ENCODE data around the gene RHOT1.
"Not testable (repeated sequence)": the region's sequence is repeated elsewhere in the genome, so short reads cannot be mapped to it uniquely, and the experiment has no call there.

Gene RHOT1

DNA sequence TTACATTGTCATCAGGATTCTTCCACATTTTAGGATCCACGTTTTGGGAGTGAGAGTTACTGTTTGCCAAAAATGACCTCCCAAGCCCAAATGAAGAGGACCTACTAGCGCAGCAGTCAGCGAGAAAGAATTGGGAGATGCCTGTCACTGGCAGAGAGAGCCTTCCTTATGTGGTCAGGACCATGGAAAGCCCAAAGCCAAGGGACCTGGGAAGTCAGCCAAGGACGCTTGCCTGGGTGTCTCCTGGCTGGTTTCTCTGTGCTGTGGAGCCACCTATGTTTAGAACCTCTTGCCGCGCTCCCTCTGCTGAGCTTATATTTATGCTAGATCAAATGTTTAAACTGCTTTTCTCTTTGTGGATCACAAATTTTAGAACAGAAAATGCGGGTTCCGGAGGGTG is 98.4 kb downstream of the RHOT1 start:
- no peak for DNase-seq

GRCh38 chr17:32241640-32242039 is 99.3 kb downstream of the RHOT1 start:
- no peak for DNase-seq

DNA sequence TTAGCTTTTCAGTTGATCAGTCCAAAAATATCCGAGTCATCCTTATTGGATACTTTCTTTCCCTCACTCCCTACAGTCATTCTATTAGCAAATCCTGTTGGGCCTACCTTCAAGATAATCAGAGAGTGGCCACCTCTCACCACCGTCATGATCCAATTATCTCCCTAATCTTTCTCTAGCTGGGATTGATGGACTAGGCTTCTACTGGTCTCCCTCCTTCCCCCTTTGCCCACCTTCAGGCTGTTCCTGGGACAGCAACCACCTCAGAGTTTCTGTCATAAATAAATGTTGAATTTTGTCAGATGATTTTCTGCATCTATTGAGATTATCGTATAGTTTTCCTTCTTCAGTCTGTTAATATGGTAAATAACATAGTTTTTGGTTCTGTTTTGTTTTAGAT is 107.2 kb downstream of the RHOT1 start:
- DNase-seq: no peak

DNA sequence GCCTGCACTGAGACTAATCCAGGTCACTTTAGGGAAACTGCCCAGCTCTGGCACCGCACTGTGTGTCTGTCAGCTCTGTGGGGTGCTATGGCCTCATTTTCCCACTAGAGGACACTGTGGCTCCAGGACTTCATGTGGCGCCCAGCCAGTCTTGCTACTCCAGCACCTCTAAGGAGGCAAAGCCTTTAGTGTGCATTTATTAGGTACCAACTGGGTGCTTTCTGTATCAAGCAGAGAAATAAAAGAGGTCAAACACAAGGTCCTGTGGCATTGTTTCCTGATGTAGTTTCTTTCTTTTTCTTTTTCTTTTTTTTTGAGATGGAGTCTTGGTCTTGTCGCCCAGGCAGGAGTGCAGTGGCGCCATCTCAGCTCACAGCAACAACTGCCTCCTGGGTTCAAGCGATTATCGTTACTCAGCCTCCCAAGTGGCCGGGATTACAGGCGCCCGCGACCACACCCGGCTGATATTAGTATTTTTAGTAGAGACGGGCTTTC is 110.9 kb downstream of the RHOT1 start:
- peak; percentile 72 for DNase-seq

- no peak for DNase-seq
These were observed 113.9 kb downstream of the RHOT1 start for GRCh38 chr17:32256012-32256700.

DNA sequence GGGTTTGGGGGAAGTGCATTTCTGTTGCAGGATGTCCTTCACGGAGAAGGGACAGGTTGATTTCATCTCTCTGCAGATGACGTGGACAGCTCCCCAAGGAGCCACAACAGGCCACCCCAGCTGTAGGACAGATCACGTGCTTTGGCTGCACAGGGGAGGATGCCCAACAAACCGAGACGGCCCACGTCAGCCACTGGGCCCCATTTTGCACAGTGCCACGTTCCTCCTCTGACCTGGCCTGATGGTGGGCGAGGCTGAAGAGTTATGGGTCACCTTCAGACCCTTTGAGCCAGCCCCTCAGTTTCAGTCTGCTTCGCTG is 114.4 kb downstream of the RHOT1 start:
- no peak for DNase-seq

DNA sequence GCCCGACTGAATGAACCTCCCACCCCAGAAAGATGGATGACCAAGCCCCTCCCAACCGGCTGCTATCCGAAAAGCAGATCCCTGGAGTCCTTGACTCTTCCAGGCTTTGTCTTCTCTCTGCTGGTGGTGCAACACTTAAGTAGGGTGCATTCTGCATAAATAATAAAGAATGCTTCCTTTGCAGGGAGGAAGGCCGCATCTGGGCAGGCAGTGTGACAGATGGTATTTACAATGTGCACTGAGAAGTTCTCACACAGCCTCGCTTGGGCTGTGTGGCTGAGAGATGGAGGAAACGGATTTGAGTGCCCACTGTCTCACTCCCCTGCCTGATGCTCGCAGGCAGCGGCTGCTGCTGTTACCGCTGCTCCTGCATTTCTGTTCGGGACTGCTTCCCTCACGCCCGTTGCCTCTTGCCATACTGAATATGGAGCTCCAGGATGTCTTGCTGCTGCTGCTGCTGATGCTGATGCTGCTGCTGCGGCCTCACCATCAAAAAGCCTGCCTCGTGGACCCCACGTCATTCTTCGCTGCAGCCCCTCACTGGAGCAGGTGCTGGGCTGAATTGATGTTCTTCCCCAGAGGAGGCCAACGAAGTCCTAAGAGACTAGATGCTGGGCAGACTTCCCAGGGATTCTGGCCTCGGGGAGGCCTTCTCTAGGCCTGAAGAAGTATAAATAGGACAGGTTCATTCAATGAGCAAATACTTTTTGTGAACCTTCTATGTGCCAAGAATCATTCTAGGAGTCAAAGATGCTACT is 116.3 kb downstream of the RHOT1 start:
- DNase-seq: no peak

GRCh38 chr17:32259586-32259985 is 117.3 kb downstream of the RHOT1 start:
- no peak for DNase-seq

DNA sequence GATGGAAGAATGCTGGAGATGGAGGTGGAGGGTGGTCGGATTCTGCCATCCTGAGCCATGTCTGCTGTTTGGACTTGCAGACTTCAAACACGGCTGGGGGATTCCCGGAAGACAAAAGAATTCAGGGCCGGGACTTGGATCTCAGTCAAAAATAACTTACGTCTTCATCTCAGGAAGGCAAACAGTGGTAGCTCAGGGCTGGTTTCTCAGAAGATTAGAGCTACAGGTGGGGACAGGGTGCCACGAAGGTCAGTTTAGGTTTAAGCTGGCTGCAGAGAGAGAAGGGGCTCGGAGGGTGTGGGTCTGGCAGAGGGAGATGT is 119.1 kb downstream of the RHOT1 start:
- DNase-seq: no peak

DNA sequence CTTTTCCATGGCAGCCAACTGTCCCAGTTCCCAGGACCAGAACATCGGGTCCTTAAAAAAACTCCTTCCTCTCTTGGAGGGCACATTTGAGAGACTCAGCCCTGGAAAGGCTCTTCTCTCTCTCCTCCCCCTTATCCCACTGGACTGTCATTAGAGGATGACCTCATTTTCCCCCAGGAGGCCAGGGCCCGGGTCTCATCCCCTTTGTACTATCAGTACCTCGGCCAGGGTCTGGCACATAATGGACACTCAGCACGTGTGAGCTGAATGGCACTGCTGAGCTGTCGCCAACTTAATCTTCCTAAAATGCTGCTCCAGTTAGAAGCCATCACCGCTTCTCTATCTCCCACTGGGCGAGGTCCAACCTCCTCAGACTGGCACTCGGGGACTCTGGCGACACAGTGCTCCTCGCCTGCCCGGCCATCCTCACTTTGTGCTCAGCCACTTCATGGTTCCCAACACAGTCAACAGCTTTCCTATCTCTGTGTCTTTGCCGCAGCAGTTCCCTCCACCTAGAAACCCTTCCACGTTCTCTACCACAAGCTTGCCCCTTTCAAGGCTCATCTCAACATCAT is 119.7 kb downstream of the RHOT1 start:
- no peak for DNase-seq

GRCh38 chr17:32263515-32263914 is 121.2 kb downstream of the RHOT1 start:
- DNase-seq: not testable (repeated sequence)

GRCh38 chr17:32264140-32264799 is 122.0 kb downstream of the RHOT1 start:
- DNase-seq: no peak

- DNase-seq: no peak
These were observed 122.5 kb downstream of the RHOT1 start for GRCh38 chr17:32264823-32265191.

DNA sequence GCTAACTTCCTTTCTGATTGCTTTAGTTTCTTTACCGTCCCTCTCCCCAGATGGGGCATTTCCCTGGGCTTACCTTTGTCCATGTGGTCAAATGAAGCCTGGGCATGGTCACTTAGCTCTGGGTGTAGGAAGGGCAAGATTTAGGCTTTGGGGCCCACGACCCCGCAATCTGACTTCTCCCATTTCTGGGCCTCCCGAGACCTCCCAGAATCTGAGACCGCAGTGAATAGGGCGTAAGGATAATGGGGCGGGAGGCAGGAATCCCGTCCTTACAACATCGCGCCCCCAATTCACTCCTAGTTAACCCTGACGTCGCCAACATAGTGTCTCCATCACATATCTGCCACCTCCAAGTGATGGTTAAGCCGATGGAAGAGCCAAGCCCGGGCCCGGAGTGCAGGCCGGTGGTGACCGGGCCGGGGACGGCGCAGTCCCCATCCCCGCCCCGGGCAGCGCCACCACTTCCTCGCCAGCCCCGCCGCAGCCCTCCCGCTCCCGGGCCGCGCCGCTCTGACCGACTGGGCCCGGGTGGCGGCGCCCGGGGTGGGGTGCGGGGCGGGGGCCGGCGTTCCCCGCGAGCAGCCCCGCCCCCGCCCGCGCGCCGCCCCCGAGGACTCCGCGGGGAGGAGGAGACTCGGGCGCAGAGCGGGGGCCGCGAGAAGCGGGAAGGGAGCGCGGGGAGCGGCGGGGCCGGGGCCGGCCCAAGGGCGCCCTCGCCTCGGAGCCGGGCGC is 123.1 kb downstream of the RHOT1 start, which contains the start of gene RHBDL3:
Gene RHBDL3 (plus strand): TSS at position 641 of the 732 bp plus-strand sequence. CDS start 358 bp downstream, outside the sequence.
- peak; percentile 19 for DNase-seq

- no peak for DNase-seq
These were observed 123.7 kb downstream of the RHOT1 start for GRCh38 chr17:32266051-32266388.

- DNase-seq: peak; percentile 44
These were observed 124.3 kb downstream of the RHOT1 start for GRCh38 chr17:32266389-32267301.

- DNase-seq: peak; percentile 28
These were observed 125.4 kb downstream of the RHOT1 start for GRCh38 chr17:32267690-32268205.

DNA sequence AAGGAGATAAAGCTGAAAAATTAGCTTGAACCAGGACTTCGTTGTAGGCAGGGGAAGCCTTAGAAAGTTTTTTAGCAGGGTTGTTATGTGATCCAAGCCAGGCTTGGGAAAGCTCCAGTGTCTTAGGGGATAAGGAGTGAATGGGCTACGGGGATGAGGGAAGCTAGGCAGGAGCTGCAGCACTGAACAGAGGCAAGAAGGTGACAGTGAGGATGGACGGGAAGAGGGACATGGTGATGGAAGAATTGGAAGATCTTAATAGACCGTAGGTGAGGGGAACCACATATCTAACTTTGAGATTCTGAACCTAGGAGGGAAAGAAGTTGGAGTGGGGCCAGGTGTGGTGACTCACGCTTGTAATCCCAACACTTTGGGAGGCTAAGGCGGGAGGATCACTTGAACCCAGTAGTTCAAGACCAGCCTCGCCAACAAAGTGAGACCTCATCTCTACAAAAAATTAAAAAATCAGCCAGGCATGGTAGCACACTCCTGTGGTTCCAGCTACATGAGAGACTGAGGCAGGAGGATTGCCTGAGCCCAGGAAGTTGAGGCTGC is 126.5 kb downstream of the RHOT1 start:
- DNase-seq: no peak

- no peak for DNase-seq
These were observed 127.1 kb downstream of the RHOT1 start for GRCh38 chr17:32269377-32269776.

DNA sequence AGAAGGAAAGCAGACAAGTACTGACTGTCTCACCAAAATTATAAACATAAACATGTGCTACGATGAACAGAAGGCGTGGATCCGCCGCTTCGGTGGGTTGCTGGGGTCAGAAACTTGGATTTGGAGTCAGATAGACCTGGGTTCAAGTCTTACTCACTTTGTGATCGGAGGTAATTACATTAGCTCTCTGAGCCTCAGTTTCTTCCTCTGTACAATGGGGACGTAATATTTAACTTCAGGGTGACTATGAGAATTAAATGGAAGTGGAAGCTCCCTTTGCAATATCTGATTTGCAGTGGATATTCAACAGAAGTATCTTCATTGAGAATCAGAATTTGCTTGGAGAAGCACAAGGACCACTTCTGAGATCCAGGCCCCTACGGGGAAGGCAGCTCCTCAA is 129.5 kb downstream of the RHOT1 start:
- no peak for DNase-seq

DNA sequence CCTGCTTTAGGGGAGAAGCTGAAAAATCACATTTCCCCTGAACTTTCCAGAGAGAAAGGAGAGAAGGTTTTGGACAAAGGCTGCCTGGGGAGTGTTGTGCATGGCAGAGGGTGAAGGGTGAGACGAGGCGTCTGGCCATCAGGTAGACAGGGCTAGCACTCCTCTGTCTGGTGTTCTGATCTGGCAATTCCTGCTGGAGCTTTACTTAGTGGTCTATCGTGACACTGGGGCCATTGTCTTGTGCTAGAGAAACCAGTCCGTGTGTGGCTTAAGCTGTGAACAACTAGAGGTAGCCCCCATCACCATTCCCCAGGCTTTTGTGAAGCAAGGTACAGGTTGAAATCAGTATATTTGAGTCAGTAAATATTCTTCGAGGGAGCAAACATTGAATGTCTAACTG is 131.8 kb downstream of the RHOT1 start:
- DNase-seq: no peak

All from activated naive CD4-positive, alpha-beta T cell treated with Interleukin-2 at 50 U/mL for 16 hours (primary cell).